Measurements from ENCODE around the gene ERN1.

GRCh38 chr17:64066716-64067115 is 63.2 kb downstream of the ERN1 start:
- TF ChIP-seq POLR2AphosphoS5 (IDR thresholded peaks at IDR 0.05; ENCODE audit: low read depth, low read length) = no peak
- no peak for TF ChIP-seq CTCF (IDR thresholded peaks at IDR 0.05; ENCODE audit: control extremely low read depth in 1 of 3, insufficient read depth in 1 of 3, low read depth in 1 of 3, low read length in 3 of 3)
- no peak for TF ChIP-seq HDAC2 (IDR thresholded peaks at IDR 0.05; ENCODE audit: borderline replicate concordance in 1 of 2, low read depth in 2 of 2, low read length in 2 of 2)
- no peak for TF ChIP-seq TAF1 (IDR thresholded peaks at IDR 0.05; ENCODE audit: low read depth, low read length)
- TF ChIP-seq, protein P1, sequence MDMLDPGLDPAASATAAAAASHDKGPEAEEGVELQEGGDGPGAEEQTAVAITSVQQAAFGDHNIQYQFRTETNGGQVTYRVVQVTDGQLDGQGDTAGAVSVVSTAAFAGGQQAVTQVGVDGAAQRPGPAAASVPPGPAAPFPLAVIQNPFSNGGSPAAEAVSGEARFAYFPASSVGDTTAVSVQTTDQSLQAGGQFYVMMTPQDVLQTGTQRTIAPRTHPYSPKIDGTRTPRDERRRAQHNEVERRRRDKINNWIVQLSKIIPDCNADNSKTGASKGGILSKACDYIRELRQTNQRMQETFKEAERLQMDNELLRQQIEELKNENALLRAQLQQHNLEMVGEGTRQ (IDR thresholded peaks at IDR 0.05; ENCODE audit: low read length) = no peak
- TF ChIP-seq ASH2L (IDR thresholded peaks at IDR 0.05; ENCODE audit: low read length) = no peak
- no peak for TF ChIP-seq CEBPB (IDR thresholded peaks at IDR 0.05; ENCODE audit: low read depth, low read length)
- TF ChIP-seq POLR2A (IDR thresholded peaks at IDR 0.05; ENCODE audit: control extremely low read depth in 1 of 2, low read depth in 2 of 2, low read length in 2 of 2) = no peak
